ENCODE data around the gene ZBTB40. TPM values are rescaled to one million over a fixed set of nuclear protein-coding genes. Genes with fewer than 3 reads are reported as not detected.
A peak's percentile ranks its signal among the peaks of the same experiment; 100 is the strongest.

Gene ZBTB40
- total and polyA plus RNA-seq, 10 donors, result 4.4 to 40.2 (median 30.2) TPM

DNA sequence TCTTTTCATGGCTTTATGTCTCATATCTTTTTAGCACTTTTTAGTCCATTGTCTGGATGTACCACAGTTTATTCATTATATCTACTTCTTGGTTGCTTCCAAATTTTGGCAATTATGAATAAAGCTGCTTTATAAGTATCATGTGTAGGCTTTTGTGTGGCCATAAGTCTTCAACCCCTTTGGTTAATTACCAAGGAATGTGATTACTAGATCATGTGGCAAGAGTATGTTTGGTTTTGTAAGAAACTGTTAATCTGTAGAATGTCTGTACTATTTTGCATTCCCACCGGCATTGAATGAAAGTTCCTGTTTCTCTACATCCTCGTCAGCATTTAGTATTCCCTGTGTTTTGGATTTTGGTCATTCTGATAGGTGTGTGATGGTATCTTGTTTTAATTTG is 31.5 kb downstream of the ZBTB40 start:
- intact Hi-C loops (cut with DNase I; ENCODE audit: low total_unique reads), result no loop called here
- peaks cover 0 to 31% (median 22%) of the 10 kb centered on the region in 8 donors for H3K9me3 ChIP-seq
- H3K36me3 ChIP-seq, result peaks cover 0 to 3% (median 0%) of the 10 kb centered on the region in 6 donors
- H3K4me1 ChIP-seq, result peaks cover 0 to 33% (median 14%) of the 10 kb centered on the region in 6 donors
- no peaks in the 10 kb centered on the region for H3K27me3 ChIP-seq (replicated peaks in 1 of 7)
- no peak for TF ChIP-seq POLR2A (IDR thresholded peaks at IDR 0.05)
- TF ChIP-seq, protein P1, sequence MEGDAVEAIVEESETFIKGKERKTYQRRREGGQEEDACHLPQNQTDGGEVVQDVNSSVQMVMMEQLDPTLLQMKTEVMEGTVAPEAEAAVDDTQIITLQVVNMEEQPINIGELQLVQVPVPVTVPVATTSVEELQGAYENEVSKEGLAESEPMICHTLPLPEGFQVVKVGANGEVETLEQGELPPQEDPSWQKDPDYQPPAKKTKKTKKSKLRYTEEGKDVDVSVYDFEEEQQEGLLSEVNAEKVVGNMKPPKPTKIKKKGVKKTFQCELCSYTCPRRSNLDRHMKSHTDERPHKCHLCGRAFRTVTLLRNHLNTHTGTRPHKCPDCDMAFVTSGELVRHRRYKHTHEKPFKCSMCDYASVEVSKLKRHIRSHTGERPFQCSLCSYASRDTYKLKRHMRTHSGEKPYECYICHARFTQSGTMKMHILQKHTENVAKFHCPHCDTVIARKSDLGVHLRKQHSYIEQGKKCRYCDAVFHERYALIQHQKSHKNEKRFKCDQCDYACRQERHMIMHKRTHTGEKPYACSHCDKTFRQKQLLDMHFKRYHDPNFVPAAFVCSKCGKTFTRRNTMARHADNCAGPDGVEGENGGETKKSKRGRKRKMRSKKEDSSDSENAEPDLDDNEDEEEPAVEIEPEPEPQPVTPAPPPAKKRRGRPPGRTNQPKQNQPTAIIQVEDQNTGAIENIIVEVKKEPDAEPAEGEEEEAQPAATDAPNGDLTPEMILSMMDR (IDR thresholded peaks at IDR 0.05 in 8 of 11, conservative IDR thresholded peaks at IDR 0.05 in 3 of 11), result no peak
- TF ChIP-seq POLR2AphosphoS5 (IDR thresholded peaks at IDR 0.05), result no peak
- H3K27ac ChIP-seq, result no peak overlapping the region
- DNase-seq, result no peak
- H3K4me3 ChIP-seq, result no peak overlapping the region
- WGBS, 5 donors, result 56 to 91% (median 71%) methylated on average over 2 of the region's 2 CpGs

DNA sequence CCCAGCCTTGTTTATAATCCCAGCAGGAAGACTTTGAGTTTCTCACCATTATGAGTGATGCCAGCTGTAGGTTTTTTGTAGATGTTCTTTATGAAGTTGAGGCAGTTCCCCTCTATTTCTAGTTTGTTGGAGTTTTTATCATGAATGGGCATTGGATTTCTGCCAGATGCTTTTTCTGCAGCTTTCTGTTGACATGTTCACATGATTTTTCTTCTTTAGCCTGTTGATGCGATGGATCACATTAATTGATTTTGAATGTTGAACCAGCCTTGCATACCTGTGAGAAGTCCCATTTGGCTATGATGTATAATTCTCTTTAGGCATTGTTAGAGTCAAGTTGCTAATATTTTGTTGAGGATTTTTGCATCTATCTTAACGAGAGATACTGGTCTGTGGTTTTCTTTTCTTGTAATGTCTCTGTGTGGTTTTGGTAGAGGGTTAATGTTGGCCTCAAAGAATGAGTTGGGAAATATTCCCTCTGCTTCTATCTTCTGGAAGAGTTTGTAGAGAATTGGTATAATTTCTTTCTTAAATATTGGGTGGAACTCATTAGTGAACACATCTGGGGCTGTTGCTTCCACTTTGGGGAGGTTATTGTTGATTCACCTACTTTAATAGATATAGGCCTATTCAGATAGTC is 33.2 kb downstream of the ZBTB40 start:
- no peak for TF ChIP-seq POLR2AphosphoS5 (IDR thresholded peaks at IDR 0.05)
- TF ChIP-seq, protein P1 (IDR thresholded peaks at IDR 0.05 in 8 of 11, conservative IDR thresholded peaks at IDR 0.05 in 3 of 11), result no peak
- TF ChIP-seq POLR2A (IDR thresholded peaks at IDR 0.05), result no peak
- intact Hi-C loops (cut with DNase I; ENCODE audit: low total_unique reads), result no loop called here

DNA sequence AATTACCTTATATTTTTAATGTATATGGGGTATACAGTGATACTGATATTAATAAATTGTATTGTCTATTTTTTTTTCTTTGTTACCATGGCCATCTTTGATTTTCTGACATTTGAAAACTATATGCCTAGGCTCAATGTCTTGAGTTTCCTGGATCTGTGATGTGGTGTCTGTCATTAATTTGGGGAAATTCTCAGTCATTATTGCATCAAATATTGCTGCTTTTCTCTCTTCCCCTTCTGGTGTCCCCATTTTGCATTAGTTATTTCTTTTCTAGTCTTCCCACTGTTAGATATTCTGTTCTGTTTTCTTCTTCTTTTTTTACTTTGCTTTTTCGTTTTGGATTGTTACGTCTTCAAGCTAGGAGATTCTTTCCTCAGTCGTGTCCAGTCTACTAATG is 33.8 kb downstream of the ZBTB40 start:
- intact Hi-C loops (cut with DNase I; ENCODE audit: low total_unique reads), result no loop called here
- no peak overlapping the region for H3K27ac ChIP-seq
- TF ChIP-seq POLR2A (IDR thresholded peaks at IDR 0.05) (no peak), POLR2AphosphoS5 (IDR thresholded peaks at IDR 0.05) (no peak)
- TF ChIP-seq, protein P1 (IDR thresholded peaks at IDR 0.05 in 8 of 11, conservative IDR thresholded peaks at IDR 0.05 in 3 of 11), result no peak
- no peaks in the 10 kb centered on the region for H3K27me3 ChIP-seq (replicated peaks in 1 of 7)
- H3K4me3 ChIP-seq, result no peak overlapping the region
- WGBS, 5 donors, result 77 to 90% (median 85%) methylated on average over 3 of the region's 3 CpGs
- peaks cover 0 to 11% (median 7%) of the 10 kb centered on the region in 6 donors for H3K36me3 ChIP-seq
- DNase-seq, result no peak
- peaks cover 0 to 23% (median 14%) of the 10 kb centered on the region in 8 donors for H3K9me3 ChIP-seq
- H3K4me1 ChIP-seq, result peaks cover 0 to 44% (median 16%) of the 10 kb centered on the region in 6 donors

More for the DNA sequence above, 33.2 kb downstream of the ZBTB40 start:
- peaks cover 0 to 5% (median under 1%) of the 10 kb centered on the region in 6 donors for H3K36me3 ChIP-seq
- no peaks in the 10 kb centered on the region for H3K27me3 ChIP-seq (replicated peaks in 1 of 7)
- DNase-seq, result no peak
- WGBS, 5 donors, result 60 to 70% (median 65%) methylated on average over 2 of the region's 2 CpGs
- H3K4me1 ChIP-seq, result peaks cover 0 to 38% (median 16%) of the 10 kb centered on the region in 6 donors
- H3K9me3 ChIP-seq, result peaks cover 0 to 23% (median 14%) of the 10 kb centered on the region in 8 donors
- H3K4me3 ChIP-seq, result no peak overlapping the region
- no peak overlapping the region for H3K27ac ChIP-seq

DNA sequence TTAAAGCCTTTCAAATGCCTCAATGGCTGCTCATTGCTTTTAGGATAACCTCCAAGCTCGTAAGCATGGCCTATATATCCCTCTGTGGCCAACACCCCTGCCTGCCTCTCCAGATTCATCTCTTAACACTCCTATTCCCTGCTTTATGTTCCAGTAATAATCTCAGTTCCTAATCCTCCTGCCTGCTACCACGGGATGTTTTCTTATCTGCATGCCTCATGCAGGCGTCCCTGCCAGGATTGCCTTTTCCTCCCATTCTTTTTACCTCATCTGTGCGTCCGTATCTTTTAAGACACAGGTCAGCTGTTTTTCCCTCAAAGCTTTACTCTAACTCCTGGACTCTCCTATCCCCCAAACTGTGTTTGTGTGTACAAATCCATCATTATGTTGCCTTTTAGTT is 36.1 kb downstream of the ZBTB40 start:
- TF ChIP-seq, protein P1 (IDR thresholded peaks at IDR 0.05 in 8 of 11, conservative IDR thresholded peaks at IDR 0.05 in 3 of 11), result no peak
- TF ChIP-seq POLR2A (IDR thresholded peaks at IDR 0.05) (no peak), POLR2AphosphoS5 (IDR thresholded peaks at IDR 0.05) (no peak)
- DNase-seq, result no peak
- Histone ChIP-seq H3K9me3 (peaks cover 0 to 23% (median 14%) of the 10 kb centered on the region in 8 donors), H3K27ac (peak overlapping the region in 3 of 8 donors; percentile 5 to 50 (median 20)), H3K27me3 (replicated peaks in 1 of 7) (no peaks in the 10 kb centered on the region), H3K4me1 (peaks cover 0 to 58% (median 23%) of the 10 kb centered on the region in 6 donors), H3K36me3 (peaks cover 0 to 34% (median 15%) of the 10 kb centered on the region in 6 donors), H3K4me3 (no peak overlapping the region)
- 61 to 83% (median 70%) methylated on average over 5 of the region's 5 CpGs for WGBS, 5 donors
- intact Hi-C loops (cut with DNase I; ENCODE audit: low total_unique reads), result no loop called here

Data from spleen (tissue), 11 donors.